Umbilical cord (tissue), 2 donors: ENCODE data around the gene USP30. TPM values are rescaled to one million over a fixed set of nuclear protein-coding genes. Genes with fewer than 3 reads are reported as not detected.
"Not testable (repeated sequence)": the region's sequence is repeated elsewhere in the genome, so short reads cannot be mapped to it uniquely, and the experiment has no call there.

Experiments used
- DNase-seq: peaks from one replicate; pipeline ENCODE4 v3.0.0-alpha.2; 2015; ENCODE audit warnings: low spot score
- total RNA-seq: library from RNA; depleted of rRNA; stranded (reverse); fragments of >200 nt; gene quantifications from one replicate; pipeline ENCODE4 v1.2.3, GENCODE V29; 2014; ENCODE audit warnings: low replicate concordance; ENCODE audit not compliant: insufficient read depth

The USP30 gene, protein sequence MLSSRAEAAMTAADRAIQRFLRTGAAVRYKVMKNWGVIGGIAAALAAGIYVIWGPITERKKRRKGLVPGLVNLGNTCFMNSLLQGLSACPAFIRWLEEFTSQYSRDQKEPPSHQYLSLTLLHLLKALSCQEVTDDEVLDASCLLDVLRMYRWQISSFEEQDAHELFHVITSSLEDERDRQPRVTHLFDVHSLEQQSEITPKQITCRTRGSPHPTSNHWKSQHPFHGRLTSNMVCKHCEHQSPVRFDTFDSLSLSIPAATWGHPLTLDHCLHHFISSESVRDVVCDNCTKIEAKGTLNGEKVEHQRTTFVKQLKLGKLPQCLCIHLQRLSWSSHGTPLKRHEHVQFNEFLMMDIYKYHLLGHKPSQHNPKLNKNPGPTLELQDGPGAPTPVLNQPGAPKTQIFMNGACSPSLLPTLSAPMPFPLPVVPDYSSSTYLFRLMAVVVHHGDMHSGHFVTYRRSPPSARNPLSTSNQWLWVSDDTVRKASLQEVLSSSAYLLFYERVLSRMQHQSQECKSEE
- total RNA-seq = 4.1 TPM

GRCh38 chr12:109052414-109053323 lies at the start of gene USP30:
TSS of gene USP30 (plus strand) at chr12:109052576. CDS start at chr12:109052679, 103 bp downstream.
- DNase-seq = peak; percentile 85

- DNase-seq = no peak
Observed at GRCh38 chr12:109004017-109004416, 48.4 kb upstream of the USP30 start.

- no peak for DNase-seq
Observed at GRCh38 chr12:109009766-109010165, 42.6 kb upstream of the USP30 start.

DNA sequence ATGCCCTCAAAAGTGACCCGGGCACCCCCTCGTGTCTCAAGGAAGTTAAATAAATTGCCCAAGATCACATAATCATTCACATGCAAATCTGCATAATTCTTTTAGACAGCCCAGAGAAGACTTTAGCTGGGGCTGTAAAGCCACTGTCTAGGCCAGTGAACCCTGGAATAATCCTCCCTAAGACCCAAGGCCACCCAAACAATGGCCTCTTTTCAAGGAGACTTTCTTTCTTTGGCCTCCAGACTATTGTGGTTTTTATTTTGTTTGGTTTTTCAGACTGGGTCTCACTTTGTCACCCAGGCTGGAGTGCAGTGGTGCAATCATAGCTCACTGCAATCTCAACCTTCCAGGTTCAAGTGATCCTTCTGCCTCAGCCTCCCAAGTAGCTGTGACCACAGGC lies 42.1 kb upstream of the USP30 start:
- no peak for DNase-seq

GRCh38 chr12:109014984-109015765 lies 37.2 kb upstream of the USP30 start:
- no peak for DNase-seq

DNA sequence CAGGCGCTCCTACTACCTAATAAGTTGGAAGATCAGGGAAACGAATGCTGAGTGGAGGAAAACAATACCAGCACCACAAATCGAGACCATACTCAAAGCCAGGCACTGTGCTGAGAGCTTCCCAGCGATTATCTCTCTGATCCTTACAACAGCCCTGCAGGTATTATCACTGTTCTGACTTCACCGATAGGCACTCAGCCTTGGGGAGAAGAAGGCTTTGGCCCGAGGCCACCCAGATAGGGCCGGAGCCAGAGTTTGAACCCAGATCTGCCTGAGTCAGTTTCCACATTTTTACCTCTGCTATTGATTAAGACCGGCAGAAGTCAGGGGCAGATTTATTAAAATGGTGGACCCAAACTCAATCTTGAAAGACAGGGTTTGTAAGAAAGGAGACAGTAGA lies 36.4 kb upstream of the USP30 start:
- no peak for DNase-seq

GRCh38 chr12:109016978-109017377 lies 35.4 kb upstream of the USP30 start:
- no peak for DNase-seq

DNA sequence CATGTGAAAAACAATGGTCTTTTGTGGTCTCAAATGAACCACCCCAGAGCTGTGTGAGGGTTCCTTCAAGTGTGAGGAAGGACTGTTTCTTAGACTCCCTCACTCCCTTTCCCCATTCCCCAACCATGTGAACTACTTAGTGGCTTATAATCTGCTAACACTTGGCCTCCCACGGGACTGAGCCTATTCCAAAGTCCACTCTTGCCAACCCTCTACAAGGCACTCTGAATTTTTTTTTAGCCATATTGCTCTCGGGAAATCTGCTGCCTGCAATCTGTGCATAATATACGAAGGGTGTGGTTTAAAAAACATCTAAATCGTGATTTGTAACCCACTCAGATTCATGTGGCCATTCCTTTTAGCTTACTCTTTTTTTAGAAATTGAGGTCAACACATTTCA lies 34.1 kb upstream of the USP30 start:
- DNase-seq = no peak

GRCh38 chr12:109020146-109020795 lies 32.1 kb upstream of the USP30 start:
- DNase-seq = no peak

DNA sequence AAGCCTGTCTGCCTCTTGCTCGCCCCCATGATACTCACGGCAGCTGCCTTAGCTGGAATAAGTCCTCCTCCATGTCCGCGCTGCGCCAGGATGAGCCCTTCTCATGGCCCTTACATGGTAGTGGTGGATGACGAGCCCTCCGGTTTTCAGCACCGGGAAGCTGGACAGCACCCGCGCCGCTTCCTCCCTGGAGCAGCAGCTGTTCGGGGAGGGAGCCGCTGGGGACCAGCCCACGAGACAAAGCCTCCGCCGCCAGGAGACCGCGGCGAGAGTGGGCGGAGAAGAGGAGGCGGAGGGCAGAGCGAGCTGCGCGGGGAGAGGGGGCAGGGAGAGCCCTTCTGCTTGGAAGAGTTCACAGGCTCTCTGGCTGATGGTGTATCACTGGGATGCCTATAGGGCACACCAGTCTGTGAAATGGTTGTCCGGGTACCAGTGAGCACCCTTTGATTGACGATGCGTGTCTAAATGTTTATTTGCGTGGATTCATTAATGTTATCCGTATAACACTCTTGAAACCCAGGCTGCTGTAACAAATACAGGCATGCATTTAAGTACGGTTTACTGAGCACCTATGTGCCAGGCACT lies 31.5 kb upstream of the USP30 start, which contains the start of gene SVOP:
Gene SVOP, minus strand, starts transcription at position 273 of the 585 bp plus-strand sequence. Its CDS starts 200 bp downstream, at position 73.
- DNase-seq = peak; percentile 91

- DNase-seq = peak; percentile 59
Observed at GRCh38 chr12:109027767-109028166, 24.6 kb upstream of the USP30 start.

DNA sequence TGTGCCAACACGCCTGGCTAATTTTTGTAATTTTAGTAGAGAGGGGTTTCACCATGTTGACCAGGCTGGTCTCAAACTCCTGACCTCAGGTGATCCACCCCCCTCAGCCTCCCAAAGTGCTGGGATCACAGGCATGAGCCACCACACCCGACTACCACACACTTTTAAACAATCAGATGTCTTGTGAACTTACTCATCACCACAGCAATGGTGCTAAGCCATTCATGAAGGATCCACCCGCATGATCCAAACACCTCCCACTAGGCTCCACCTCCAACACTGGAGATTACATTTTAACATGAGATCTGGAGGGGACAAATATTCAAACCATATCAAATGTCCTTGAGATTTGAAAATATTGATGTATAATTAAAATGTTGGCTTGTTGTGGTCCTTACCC lies 23.8 kb upstream of the USP30 start:
- not testable (repeated sequence) for DNase-seq

DNA sequence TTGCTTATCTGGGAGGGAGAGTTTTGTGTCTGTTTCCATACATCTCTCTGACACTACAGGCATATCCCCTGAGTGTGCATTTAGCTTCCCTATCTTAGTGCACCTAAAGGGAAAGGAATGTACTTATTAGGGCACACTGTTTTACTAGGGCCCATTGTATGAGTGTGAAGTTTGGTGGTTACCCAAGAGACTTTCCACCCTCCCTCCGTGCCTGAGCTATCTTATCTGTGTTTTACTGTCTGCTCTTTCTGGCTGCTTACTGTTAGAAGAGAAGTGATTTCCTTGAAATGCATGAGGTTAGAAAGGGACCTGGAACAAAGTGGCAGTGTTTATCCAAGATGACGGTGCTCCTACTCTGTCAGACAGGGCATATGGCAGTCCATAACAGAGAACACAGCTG lies 23.0 kb upstream of the USP30 start:
- no peak for DNase-seq

- no peak for DNase-seq
Observed at GRCh38 chr12:109033239-109034196, 18.9 kb upstream of the USP30 start.

DNA sequence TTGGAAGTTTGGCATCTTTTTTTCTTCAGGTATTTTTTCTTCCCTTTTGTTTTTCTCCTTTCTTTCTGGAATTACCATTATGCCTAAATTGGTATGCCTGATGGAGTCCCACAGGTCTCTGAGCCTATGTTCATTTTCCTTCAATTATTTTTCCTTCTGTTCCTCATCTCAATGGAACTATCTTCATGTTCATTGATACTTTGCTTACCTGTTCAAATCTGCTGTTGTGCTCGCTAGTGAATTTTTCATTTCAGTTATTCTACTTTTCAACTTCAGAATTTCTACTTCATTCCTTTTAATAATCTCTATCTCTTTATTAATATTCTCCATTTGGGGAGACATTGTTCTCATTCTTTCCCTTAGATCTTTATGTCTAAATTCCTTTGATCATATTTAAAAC lies 15.4 kb upstream of the USP30 start:
- DNase-seq = no peak

DNA sequence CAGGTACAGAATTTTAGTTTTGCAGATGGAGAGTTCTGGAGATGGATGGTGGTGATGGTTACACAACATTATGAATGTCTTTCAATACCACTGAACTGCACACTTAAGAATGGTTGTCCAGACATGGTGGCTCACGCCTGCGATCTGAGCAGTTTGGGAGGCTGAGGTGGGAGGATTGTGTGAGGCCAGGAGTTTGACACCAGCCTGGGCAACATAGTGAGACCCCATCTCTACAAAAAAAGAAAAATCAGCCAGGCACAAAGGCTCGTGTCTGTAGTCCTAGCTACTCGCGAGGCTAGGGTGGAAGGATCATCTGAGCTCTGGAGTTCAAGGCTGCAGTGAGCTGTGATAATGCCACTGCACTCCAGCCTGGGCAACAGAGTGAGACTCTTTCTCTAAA lies 8.1 kb upstream of the USP30 start:
- DNase-seq = no peak

DNA sequence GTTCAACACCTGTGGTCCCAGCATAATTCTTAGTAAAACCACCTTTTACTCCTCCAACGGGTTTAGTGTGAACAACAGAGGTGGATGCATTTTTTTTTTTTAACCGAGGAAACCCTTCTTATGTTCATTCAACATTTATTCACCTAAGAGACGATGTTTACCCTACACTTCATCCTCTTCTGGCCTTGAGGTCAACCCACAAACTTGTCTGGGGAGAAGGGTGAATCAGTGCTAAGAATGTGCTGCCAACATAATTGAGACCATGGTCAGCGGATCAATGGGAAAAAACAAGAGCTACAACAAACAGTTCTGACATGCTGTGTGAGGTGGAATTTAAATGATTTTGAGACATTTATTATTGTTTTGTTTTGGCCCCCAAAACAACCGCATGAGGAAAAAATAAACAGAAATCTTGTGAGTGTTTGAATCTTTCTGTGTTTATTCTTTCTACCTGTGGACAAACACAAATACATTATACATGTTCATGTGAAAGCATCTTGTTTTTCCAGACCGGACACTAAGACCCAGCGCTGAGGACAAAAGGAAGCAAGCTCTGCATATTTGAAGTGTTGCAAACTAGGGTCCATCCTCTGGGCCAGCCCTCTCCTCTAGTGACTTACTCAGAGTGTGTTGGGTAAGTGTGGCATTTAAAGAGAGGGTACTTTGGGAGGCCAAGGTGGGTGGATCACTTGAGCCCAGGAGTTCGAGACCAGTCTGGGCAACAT lies 5.1 kb upstream of the USP30 start:
- DNase-seq = no peak

- DNase-seq = not testable (repeated sequence)
Observed at GRCh38 chr12:109048706-109049105, 3.7 kb upstream of the USP30 start.

DNA sequence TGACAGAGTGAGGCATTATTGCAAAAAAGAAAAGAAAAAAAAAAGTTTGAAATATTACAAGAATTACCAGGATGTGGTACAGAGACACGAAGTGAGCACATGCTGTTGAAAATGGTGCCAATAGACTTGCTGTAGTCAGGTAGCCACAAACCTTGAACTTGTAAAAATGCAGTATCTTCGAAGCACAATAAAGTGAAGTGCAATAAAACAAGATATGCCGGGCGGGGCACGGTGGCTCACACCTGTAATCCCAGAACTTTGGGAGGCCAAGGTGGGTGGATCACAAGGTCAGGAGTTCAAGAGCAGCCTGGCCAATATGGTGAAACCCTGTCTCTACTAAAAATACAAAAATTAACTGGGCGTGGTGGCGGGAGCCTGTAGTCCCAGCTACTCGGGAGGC lies 2.6 kb upstream of the USP30 start:
- not testable (repeated sequence) for DNase-seq
